PC-9 (cell line): ENCODE data around the gene DPP7. TPM values are rescaled to one million over a fixed set of nuclear protein-coding genes. Genes with fewer than 3 reads are reported as not detected.

ENCODE experiments used
- BruUV-seq: library from RNA; stranded (reverse); fragments of 400-500 nt; replicated peaks from 2 replicates; lab custom pipeline; 2021; lab: Mats Ljungman, UMichigan
- CTCF ChIA-PET: fragments of 300-600 bp; sonication (Branson Sonifier 250); formaldehyde crosslinking; loops from one replicate; lab custom pipeline; 2022; ENCODE audit warnings: antibody characterized with exemption; lab: Charles Lee
- POLR2A ChIA-PET: fragments of 300-600 bp; sonication (Branson Sonifier 250); formaldehyde crosslinking; loops from one replicate; lab custom pipeline; 2022; ENCODE audit warnings: antibody characterized with exemption; ENCODE audit not compliant: unreplicated experiment; lab: Charles Lee
- DNase-seq, 2 experiments: peaks; one replicate each; pipeline versions ENCODE4 v3.0.0 to v3.0.0-alpha.2; 2015 to 2022; ENCODE audit warnings: mixed read lengths in 1 of 2
- H2AFZ ChIP-seq: fragments of 200-600 bp; sonication (generic); 2 replicates; pipeline ENCODE4 v1.8.1; 2017; ENCODE audit warnings: antibody characterized with exemption
- H3F3A ChIP-seq: fragments of 200-600 bp; sonication (generic); 2 replicates; pipeline ENCODE4 v1.8.1; 2017; ENCODE audit warnings: antibody characterized with exemption, mild to moderate bottlenecking, low read depth; ENCODE audit not compliant: insufficient read depth
- H3K27ac ChIP-seq: fragments of 200-600 bp; sonication (generic); 2 replicates; pipeline ENCODE4 v1.6.1; 2016; ENCODE audit warnings: mixed run types
- H3K27me3 ChIP-seq: fragments of 200-600 bp; sonication (generic); 2 replicates; pipeline ENCODE4 v1.6.1; 2016; ENCODE audit warnings: low read depth, mixed run types; ENCODE audit not compliant: insufficient read depth
- H3K36me3 ChIP-seq: fragments of 200-600 bp; sonication (generic); 2 replicates; pipeline ENCODE4 v1.6.1; 2016; ENCODE audit warnings: low read depth, mixed run types
- H3K4me1 ChIP-seq: fragments of 200-600 bp; sonication (generic); replicated peaks from 2 replicates; pipeline ENCODE4 v1.6.1; 2016; ENCODE audit warnings: mixed run types; ENCODE audit not compliant: insufficient read depth
- H3K4me2 ChIP-seq: fragments of 200-600 bp; sonication (generic); 2 replicates; pipeline ENCODE4 v1.6.1; 2017; ENCODE audit warnings: mixed run types
- H3K4me3 ChIP-seq: fragments of 200-600 bp; sonication (generic); 2 replicates; pipeline ENCODE4 v1.6.1; 2016; ENCODE audit warnings: mixed run types
- H3K79me2 ChIP-seq: fragments of 200-600 bp; sonication (generic); 2 replicates; pipeline ENCODE4 v1.6.1; 2017; ENCODE audit warnings: low read depth, mixed run types
- H3K9me2 ChIP-seq: fragments of 200-600 bp; sonication (generic); 2 replicates; pipeline ENCODE4 v1.8.1; 2017; ENCODE audit warnings: mild to moderate bottlenecking; ENCODE audit not compliant: insufficient read depth
- H3K9me3 ChIP-seq: fragments of 200-600 bp; sonication (generic); 2 replicates; pipeline ENCODE4 v1.8.1; 2016; ENCODE audit warnings: low read depth; ENCODE audit not compliant: insufficient read depth
- H4K20me1 ChIP-seq: fragments of 200-600 bp; sonication (generic); 2 replicates; pipeline ENCODE4 v1.8.1; 2017; ENCODE audit not compliant: insufficient read depth
- CTCF ChIP-seq: fragments of 200-600 bp; sonication (generic); conservative IDR thresholded peaks from 2 replicates; pipeline ENCODE4 v1.6.1; 2017; ENCODE audit warnings: mixed run types, antibody characterized with exemption, mild to moderate bottlenecking, moderate library complexity
- EZH2 ChIP-seq: fragments of 200-600 bp; sonication (generic); IDR thresholded peaks from 2 replicates; pipeline ENCODE4 v1.8.0; 2017; ENCODE audit warnings: antibody characterized with exemption, low read depth
- intact Hi-C: fragments of 100-400 bp; cut with micrococcal nuclease; formaldehyde crosslinking; loops from one replicate; pipeline ENCODE4 v1.10.0; 2022; ENCODE audit not compliant: unreplicated experiment
- total RNA-seq: library from RNA; stranded (reverse); gene quantifications from 2 replicates; pipeline ENCODE4 v1.2.3, GENCODE V29; 2021

DPP7 gene
- total RNA-seq, 1 experiment from 2014 or later, result 104 TPM

- Histone ChIP-seq H3K4me1 (peaks cover 26% of the 10 kb centered on the region), H4K20me1 (no peaks in the 10 kb centered on the region), H3K9me3 (no peaks in the 10 kb centered on the region), H2AFZ (no peak overlapping the region), H3K79me2 (peaks cover 2% of the 10 kb centered on the region; the same call in 1 of the 2 replicates), H3K36me3 (no peaks in the 10 kb centered on the region), H3K27me3 (no peaks in the 10 kb centered on the region), H3K27ac (no peak overlapping the region), H3K4me2 (no peak overlapping the region), H3K4me3 (no peak overlapping the region), H3K9me2 (no peaks in the 10 kb centered on the region), H3F3A (peaks cover 34% of the 10 kb centered on the region)
- no TSS peak for BruUV-seq
- DNase-seq, result peak in 1 of 2 experiments; percentile 32
- TF ChIP-seq EZH2, result no peak
- no peak for TF ChIP-seq CTCF
- intact Hi-C loops, result no loop called here
- CTCF ChIA-PET, result no interaction called here
- POLR2A ChIA-PET, result no interaction called here
These were observed 34.0 kb downstream of the DPP7 start for GRCh38 chr9:137080260-137081122.

- ChIA-PET POLR2A (no interaction called here), CTCF (no interaction called here)
- Histone ChIP-seq H3K27ac (no peak overlapping the region), H3K4me2 (no peak overlapping the region), H3F3A (peaks cover 29% of the 10 kb centered on the region), H4K20me1 (no peaks in the 10 kb centered on the region), H3K36me3 (no peaks in the 10 kb centered on the region), H3K9me3 (no peaks in the 10 kb centered on the region), H3K79me2 (no peaks in the 10 kb centered on the region), H3K4me3 (no peak overlapping the region), H3K9me2 (no peaks in the 10 kb centered on the region), H3K27me3 (no peaks in the 10 kb centered on the region), H3K4me1 (peaks cover 17% of the 10 kb centered on the region), H2AFZ (no peak overlapping the region)
- no TSS peak for BruUV-seq
- DNase-seq, result no peak
- intact Hi-C loops, result no loop called here
- no peak for TF ChIP-seq EZH2
- TF ChIP-seq CTCF, result no peak
These were observed 35.1 kb downstream of the DPP7 start for GRCh38 chr9:137079401-137079787.

GRCh38 chr9:137078701-137079400 is 35.7 kb downstream of the DPP7 start:
- H4K20me1 ChIP-seq, result no peaks in the 10 kb centered on the region
- H2AFZ ChIP-seq, result no peak overlapping the region
- H3K4me1 ChIP-seq, result peaks cover 12% of the 10 kb centered on the region
- POLR2A ChIA-PET, result no interaction called here
- intact Hi-C loops, result no loop called here
- CTCF ChIA-PET, result interaction anchor here (0.6 kb wide), 1 partner anchor 11 kb away, joined by 7 read pairs; no protein-coding TSS in a partner anchor
- no peak overlapping the region for H3K27ac ChIP-seq
- no peaks in the 10 kb centered on the region for H3K36me3 ChIP-seq
- TF ChIP-seq EZH2 (no peak), CTCF (no peak)
- H3K27me3 ChIP-seq, result no peaks in the 10 kb centered on the region
- no TSS peak for BruUV-seq
- H3K9me3 ChIP-seq, result no peaks in the 10 kb centered on the region
- DNase-seq, result peak in 1 of 2 experiments; percentile 12
- H3K4me3 ChIP-seq, result no peak overlapping the region
- H3K79me2 ChIP-seq, result no peaks in the 10 kb centered on the region
- H3K9me2 ChIP-seq, result no peaks in the 10 kb centered on the region
- peak overlapping the region; percentile 86; the same call in 1 of the 2 replicates for H3K4me2 ChIP-seq
- peaks cover 26% of the 10 kb centered on the region for H3F3A ChIP-seq
